Measurements from ENCODE around the gene ARHGAP18. TPM values are rescaled to one million over a fixed set of nuclear protein-coding genes. Genes with fewer than 3 reads are reported as not detected.

Gene ARHGAP18
- total RNA-seq, 1 experiment from 2014 or later, result 32.0 TPM

GRCh38 chr6:129662980-129663431, 47.0 kb downstream of the ARHGAP18 start:
- H3K27me3 ChIP-seq (replicated peaks), result no peaks in the 10 kb centered on the region
- H3K4me1 ChIP-seq (replicated peaks), result peaks cover 21% of the 10 kb centered on the region
- H3K36me3 ChIP-seq, result no peaks in the 10 kb centered on the region
- H3K27ac ChIP-seq, result no peak overlapping the region
- no peaks in the 10 kb centered on the region for H3K9me3 ChIP-seq (replicated peaks)
- H3K4me3 ChIP-seq, result no peak overlapping the region
- DNase-seq (ENCODE audit: low read depth in 1 of 2, low spot score in 2 of 2), result no peak

GRCh38 chr6:129662406-129662766, 47.6 kb downstream of the ARHGAP18 start:
- Histone ChIP-seq H3K36me3 (no peaks in the 10 kb centered on the region), H3K4me1 (replicated peaks) (peaks cover 15% of the 10 kb centered on the region), H3K4me3 (no peak overlapping the region), H3K9me3 (replicated peaks) (no peaks in the 10 kb centered on the region), H3K27me3 (replicated peaks) (no peaks in the 10 kb centered on the region), H3K27ac (no peak overlapping the region)
- DNase-seq (ENCODE audit: low read depth in 1 of 2, low spot score in 2 of 2), result no peak

GRCh38 chr6:129661536-129662405, 48.2 kb downstream of the ARHGAP18 start:
- H3K9me3 ChIP-seq (replicated peaks), result no peaks in the 10 kb centered on the region
- H3K27me3 ChIP-seq (replicated peaks), result no peaks in the 10 kb centered on the region
- H3K36me3 ChIP-seq, result no peaks in the 10 kb centered on the region
- no peak for DNase-seq (ENCODE audit: low read depth in 1 of 2, low spot score in 2 of 2)
- no peak overlapping the region for H3K27ac ChIP-seq
- no peak overlapping the region for H3K4me3 ChIP-seq
- H3K4me1 ChIP-seq (replicated peaks), result peaks cover 13% of the 10 kb centered on the region

- H3K27ac ChIP-seq, result peak overlapping the region; percentile 45
- no peaks in the 10 kb centered on the region for H3K36me3 ChIP-seq
- peaks cover 13% of the 10 kb centered on the region for H3K4me1 ChIP-seq (replicated peaks)
- no peaks in the 10 kb centered on the region for H3K9me3 ChIP-seq (replicated peaks)
- peak overlapping the region; percentile 24 for H3K4me3 ChIP-seq
- no peak for DNase-seq (ENCODE audit: low read depth in 1 of 2, low spot score in 2 of 2)
- no peaks in the 10 kb centered on the region for H3K27me3 ChIP-seq (replicated peaks)
Observed at GRCh38 chr6:129660346-129660676, 49.7 kb downstream of the ARHGAP18 start.

- Histone ChIP-seq H3K9me3 (replicated peaks) (no peaks in the 10 kb centered on the region), H3K4me3 (peak overlapping the region; percentile 24), H3K4me1 (replicated peaks) (peaks cover 13% of the 10 kb centered on the region), H3K27me3 (replicated peaks) (no peaks in the 10 kb centered on the region), H3K36me3 (no peaks in the 10 kb centered on the region), H3K27ac (peak overlapping the region; percentile 45)
- peak in 1 of 2 experiments; percentile 54 for DNase-seq (ENCODE audit: low read depth in 1 of 2, low spot score in 2 of 2)
Observed at GRCh38 chr6:129659590-129660345, 50.2 kb downstream of the ARHGAP18 start.

GRCh38 chr6:129659167-129659566, 50.8 kb downstream of the ARHGAP18 start:
- Histone ChIP-seq H3K4me3 (no peak overlapping the region), H3K27me3 (replicated peaks) (no peaks in the 10 kb centered on the region), H3K27ac (no peak overlapping the region), H3K4me1 (replicated peaks) (peaks cover 15% of the 10 kb centered on the region), H3K9me3 (replicated peaks) (no peaks in the 10 kb centered on the region), H3K36me3 (no peaks in the 10 kb centered on the region)
- no peak for DNase-seq (ENCODE audit: low read depth in 1 of 2, low spot score in 2 of 2)

GRCh38 chr6:129657483-129657882, 52.5 kb downstream of the ARHGAP18 start:
- H3K4me1 ChIP-seq (replicated peaks), result peaks cover 29% of the 10 kb centered on the region
- H3K36me3 ChIP-seq, result no peaks in the 10 kb centered on the region
- H3K9me3 ChIP-seq (replicated peaks), result no peaks in the 10 kb centered on the region
- H3K27me3 ChIP-seq (replicated peaks), result no peaks in the 10 kb centered on the region
- no peak overlapping the region for H3K27ac ChIP-seq
- H3K4me3 ChIP-seq, result no peak overlapping the region
- DNase-seq (ENCODE audit: low read depth in 1 of 2, low spot score in 2 of 2), result no peak

- H3K36me3 ChIP-seq, result no peaks in the 10 kb centered on the region
- no peaks in the 10 kb centered on the region for H3K27me3 ChIP-seq (replicated peaks)
- no peak overlapping the region for H3K27ac ChIP-seq
- H3K9me3 ChIP-seq (replicated peaks), result no peaks in the 10 kb centered on the region
- no peak overlapping the region for H3K4me3 ChIP-seq
- no peak for DNase-seq (ENCODE audit: low read depth in 1 of 2, low spot score in 2 of 2)
- peaks cover 44% of the 10 kb centered on the region for H3K4me1 ChIP-seq (replicated peaks)
Observed at GRCh38 chr6:129655334-129655733, 54.6 kb downstream of the ARHGAP18 start.

- H3K27me3 ChIP-seq (replicated peaks), result no peaks in the 10 kb centered on the region
- no peak overlapping the region for H3K27ac ChIP-seq
- H3K9me3 ChIP-seq (replicated peaks), result no peaks in the 10 kb centered on the region
- no peak for DNase-seq (ENCODE audit: low read depth in 1 of 2, low spot score in 2 of 2)
- no peak overlapping the region for H3K4me3 ChIP-seq
- H3K4me1 ChIP-seq (replicated peaks), result peaks cover 35% of the 10 kb centered on the region
- no peaks in the 10 kb centered on the region for H3K36me3 ChIP-seq
Observed at GRCh38 chr6:129653746-129654145, 56.2 kb downstream of the ARHGAP18 start.

GRCh38 chr6:129653229-129653628, 56.7 kb downstream of the ARHGAP18 start:
- Histone ChIP-seq H3K27ac (no peak overlapping the region), H3K4me1 (replicated peaks) (peaks cover 35% of the 10 kb centered on the region), H3K9me3 (replicated peaks) (no peaks in the 10 kb centered on the region), H3K36me3 (no peaks in the 10 kb centered on the region), H3K27me3 (replicated peaks) (no peaks in the 10 kb centered on the region), H3K4me3 (no peak overlapping the region)
- no peak for DNase-seq (ENCODE audit: low read depth in 1 of 2, low spot score in 2 of 2)

GRCh38 chr6:129651291-129651691, 58.7 kb downstream of the ARHGAP18 start:
- Histone ChIP-seq H3K27ac (no peak overlapping the region), H3K36me3 (no peaks in the 10 kb centered on the region), H3K27me3 (replicated peaks) (no peaks in the 10 kb centered on the region), H3K9me3 (replicated peaks) (no peaks in the 10 kb centered on the region), H3K4me1 (replicated peaks) (peaks cover 45% of the 10 kb centered on the region), H3K4me3 (no peak overlapping the region)
- DNase-seq (ENCODE audit: low read depth in 1 of 2, low spot score in 2 of 2), result no peak

GRCh38 chr6:129648819-129649491, 61.0 kb downstream of the ARHGAP18 start:
- no peaks in the 10 kb centered on the region for H3K9me3 ChIP-seq (replicated peaks)
- H3K27ac ChIP-seq, result no peak overlapping the region
- H3K4me3 ChIP-seq, result no peak overlapping the region
- no peak for DNase-seq (ENCODE audit: low read depth in 1 of 2, low spot score in 2 of 2)
- no peaks in the 10 kb centered on the region for H3K27me3 ChIP-seq (replicated peaks)
- no peaks in the 10 kb centered on the region for H3K36me3 ChIP-seq
- H3K4me1 ChIP-seq (replicated peaks), result peaks cover 65% of the 10 kb centered on the region

GRCh38 chr6:129647044-129647443, 62.9 kb downstream of the ARHGAP18 start:
- no peaks in the 10 kb centered on the region for H3K36me3 ChIP-seq
- H3K9me3 ChIP-seq (replicated peaks), result no peaks in the 10 kb centered on the region
- H3K27ac ChIP-seq, result no peak overlapping the region
- H3K27me3 ChIP-seq (replicated peaks), result no peaks in the 10 kb centered on the region
- H3K4me1 ChIP-seq (replicated peaks), result peaks cover 56% of the 10 kb centered on the region
- no peak overlapping the region for H3K4me3 ChIP-seq
- DNase-seq (ENCODE audit: low read depth in 1 of 2, low spot score in 2 of 2), result no peak

- peaks cover 54% of the 10 kb centered on the region for H3K4me1 ChIP-seq (replicated peaks)
- no peaks in the 10 kb centered on the region for H3K9me3 ChIP-seq (replicated peaks)
- DNase-seq (ENCODE audit: low read depth in 1 of 2, low spot score in 2 of 2), result no peak
- H3K27ac ChIP-seq, result no peak overlapping the region
- H3K27me3 ChIP-seq (replicated peaks), result no peaks in the 10 kb centered on the region
- no peaks in the 10 kb centered on the region for H3K36me3 ChIP-seq
- H3K4me3 ChIP-seq, result no peak overlapping the region
Observed at GRCh38 chr6:129646642-129647041, 63.3 kb downstream of the ARHGAP18 start.

Measured in SJSA1 (cell line).